GM21528 (cell line): ENCODE results near the gene GLYATL1B.
"Not testable (repeated sequence)": the region's sequence is repeated elsewhere in the genome, so short reads cannot be mapped to it uniquely, and the experiment has no call there.

ENCODE experiments used
- ATAC-seq: cut with Tn5 transposase; IDR thresholded peaks from one replicate; pipeline ENCODE4 v1.9.1; 2021; ENCODE audit warnings: mild to moderate bottlenecking, moderate library complexity; ENCODE audit not compliant: unreplicated experiment, low FRiP score

GLYATL1B gene

GRCh38 chr11:59095225-59095624, 9.1 kb downstream of the GLYATL1B start:
- ATAC-seq = peak; percentile 74

DNA sequence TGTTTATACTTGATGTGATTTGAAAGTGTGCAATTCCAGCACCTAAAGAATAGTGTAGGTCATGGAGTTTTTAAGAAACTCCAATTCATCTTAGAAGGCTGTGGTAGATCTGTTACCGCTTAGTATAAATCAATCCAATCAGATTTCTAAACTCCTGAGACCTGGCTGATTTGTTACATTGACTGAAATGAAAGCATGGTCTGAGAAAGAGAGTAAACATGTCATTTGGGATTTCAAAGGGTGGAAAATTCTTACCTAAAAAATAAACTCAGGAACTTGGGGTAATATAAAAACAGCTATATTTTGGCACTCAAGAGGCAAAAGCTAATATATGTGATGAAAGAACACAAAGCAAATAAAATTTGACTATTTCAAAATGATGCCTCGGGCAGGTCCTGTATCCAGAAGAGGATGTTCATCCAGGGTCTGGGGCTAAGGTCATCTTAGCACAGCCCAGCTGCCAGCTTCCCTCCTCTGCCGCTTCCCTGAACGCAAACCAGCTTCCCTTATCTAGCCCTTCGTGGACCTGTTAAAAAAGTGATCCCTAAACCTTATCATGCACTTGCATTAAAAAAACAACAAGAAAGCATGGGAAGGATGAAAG, 10.0 kb downstream of the GLYATL1B start:
- not testable (repeated sequence) for ATAC-seq

DNA sequence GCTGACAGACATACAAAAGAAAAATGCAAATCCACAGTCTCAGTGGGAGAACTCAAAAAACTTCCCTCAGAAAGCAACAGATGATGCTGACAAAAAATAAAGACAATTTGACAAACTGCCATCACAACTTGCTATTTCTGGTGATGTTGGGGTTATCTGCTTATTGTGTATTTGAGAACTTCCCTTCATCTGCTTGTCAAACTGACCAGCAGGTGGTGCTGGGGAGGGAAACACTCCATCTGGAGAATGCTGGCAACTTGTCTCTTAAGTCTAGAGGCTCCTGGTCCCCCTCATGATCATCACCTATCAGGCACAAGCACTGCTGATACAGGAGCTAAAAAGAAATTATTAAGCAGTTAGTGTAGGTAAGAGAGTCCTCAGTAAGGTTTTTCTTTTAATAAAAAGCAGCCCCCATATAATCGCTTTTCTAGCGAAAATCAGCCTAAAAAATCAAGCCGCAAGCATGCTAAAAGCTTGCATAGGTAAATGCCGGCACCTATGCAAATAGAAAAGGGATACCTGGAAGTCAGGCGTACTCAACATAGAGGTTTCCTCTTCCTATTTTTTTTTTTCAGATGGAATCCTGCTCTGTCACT, 11.1 kb downstream of the GLYATL1B start:
- ATAC-seq = no peak

- not testable (repeated sequence) for ATAC-seq
Measured at GRCh38 chr11:59097938-59098337, 11.8 kb downstream of the GLYATL1B start.

DNA sequence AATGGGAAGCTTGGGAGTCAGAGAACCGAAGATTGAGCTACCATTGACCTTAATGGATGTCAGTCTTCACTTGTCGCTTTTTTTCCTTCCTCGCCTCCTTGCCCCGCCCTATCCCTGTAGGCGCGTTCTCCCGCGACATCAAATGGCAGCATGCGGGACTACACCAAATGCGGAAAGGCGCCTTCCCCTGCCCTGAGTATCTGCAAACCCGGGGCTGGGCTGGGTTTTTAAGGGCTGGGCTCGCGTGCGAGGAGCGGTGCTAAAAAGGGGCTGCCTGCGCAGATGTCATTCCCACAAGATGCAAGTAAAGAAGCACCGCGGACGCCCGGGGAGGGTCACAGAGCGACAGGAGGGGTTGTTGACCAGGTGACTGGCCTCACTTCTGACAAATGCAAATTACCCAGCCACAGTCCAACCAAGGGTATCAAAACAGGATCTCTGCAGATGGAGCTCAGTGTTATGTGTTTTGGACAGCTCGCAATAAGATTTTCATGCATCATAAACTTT, 16.2 kb downstream of the GLYATL1B start:
- ATAC-seq = peak; percentile 75

GRCh38 chr11:59106363-59107336, 20.5 kb downstream of the GLYATL1B start, which contains the start of gene FAM111B:
TSS of gene FAM111B (plus strand) at chr11:59107237. CDS start at chr11:59109626, 2,389 bp downstream.
- peak; percentile 74 for ATAC-seq

GRCh38 chr11:59107721-59108120, 21.6 kb downstream of the GLYATL1B start:
- ATAC-seq = not testable (repeated sequence)

- ATAC-seq = no peak
Measured at GRCh38 chr11:59112494-59112893, 26.4 kb downstream of the GLYATL1B start.

DNA sequence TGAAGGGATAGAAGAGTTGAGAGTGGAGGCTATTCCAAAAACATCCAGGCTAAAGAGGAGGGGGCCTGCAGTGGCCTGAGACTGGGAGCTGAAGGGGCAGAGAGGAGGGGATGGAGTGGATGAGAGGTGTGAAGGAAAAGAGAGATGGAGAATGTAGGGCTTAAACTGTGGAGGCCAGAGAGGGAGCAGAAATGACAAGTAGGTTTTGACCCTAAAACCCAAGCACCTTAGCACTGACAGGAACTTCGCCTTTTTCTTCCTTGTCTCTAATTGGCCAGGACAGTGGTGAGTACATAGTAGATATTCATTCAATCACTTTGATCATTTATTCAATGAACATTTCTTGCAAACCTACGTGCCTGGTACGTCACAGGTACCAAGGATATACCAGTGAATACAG, 28.2 kb downstream of the GLYATL1B start:
- ATAC-seq = no peak

- ATAC-seq = no peak
Measured at GRCh38 chr11:59115553-59115952, 29.4 kb downstream of the GLYATL1B start.

DNA sequence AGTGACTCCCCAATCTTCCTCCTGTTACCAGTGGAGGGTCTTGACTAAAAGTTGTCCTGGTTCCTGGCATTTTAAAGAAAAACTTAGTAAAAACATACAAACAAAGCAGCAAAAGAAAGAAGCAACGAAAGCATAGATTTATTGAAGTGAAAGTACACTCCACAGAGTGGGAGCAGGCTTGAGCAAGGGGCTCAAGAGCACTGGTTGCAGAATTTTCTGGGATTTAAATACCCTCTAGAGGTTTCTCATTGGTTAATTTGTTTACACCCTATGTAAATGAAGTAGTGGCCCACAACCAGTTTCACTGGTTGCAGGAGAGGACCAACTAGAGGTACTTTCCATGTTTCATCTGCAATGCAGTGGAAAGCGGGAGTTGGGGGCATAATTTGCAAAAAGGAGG, 31.7 kb downstream of the GLYATL1B start:
- ATAC-seq = no peak

DNA sequence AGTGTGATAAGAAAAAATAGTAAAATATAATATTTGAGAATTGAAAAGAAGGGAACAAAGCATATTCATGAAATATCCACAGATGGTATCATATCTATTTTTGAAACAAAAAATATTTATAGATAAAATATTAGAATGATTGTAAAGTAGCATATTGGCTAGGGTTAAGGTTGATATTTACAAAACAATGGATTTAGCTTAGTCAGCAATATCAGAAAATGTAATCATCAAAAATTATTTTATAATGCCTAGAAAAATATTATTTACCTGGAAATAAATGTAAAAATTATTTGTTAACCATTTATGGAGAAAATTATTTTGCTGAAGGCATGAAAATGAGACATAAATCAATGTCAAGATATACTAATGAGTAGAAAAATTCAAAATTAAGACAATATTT, 33.7 kb downstream of the GLYATL1B start:
- ATAC-seq = no peak

GRCh38 chr11:59135648-59136461, 49.7 kb downstream of the GLYATL1B start:
- ATAC-seq = peak; percentile 94

- not testable (repeated sequence) for ATAC-seq
Measured at GRCh38 chr11:59136551-59136950, 50.4 kb downstream of the GLYATL1B start.

GRCh38 chr11:59137190-59137589, 51.1 kb downstream of the GLYATL1B start:
- no peak for ATAC-seq

DNA sequence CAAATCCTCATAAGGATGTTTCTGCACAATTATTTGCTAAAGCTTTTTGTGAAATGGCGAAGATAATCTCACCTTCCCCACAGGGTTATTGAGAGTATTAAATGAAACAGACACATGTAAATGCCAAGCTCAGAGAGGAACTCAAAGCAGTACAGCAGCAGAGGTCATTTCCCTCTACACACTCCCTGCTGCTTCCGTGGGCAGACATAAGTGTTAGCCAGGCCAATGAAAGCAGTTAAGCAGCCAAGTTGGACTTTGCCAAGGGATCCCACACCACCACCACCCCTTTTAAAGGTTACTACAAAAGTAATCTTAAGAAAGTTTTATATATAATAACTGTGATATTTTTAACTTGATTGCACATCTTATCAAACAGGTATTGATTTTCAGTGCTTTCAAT, 52.5 kb downstream of the GLYATL1B start:
- ATAC-seq = no peak

DNA sequence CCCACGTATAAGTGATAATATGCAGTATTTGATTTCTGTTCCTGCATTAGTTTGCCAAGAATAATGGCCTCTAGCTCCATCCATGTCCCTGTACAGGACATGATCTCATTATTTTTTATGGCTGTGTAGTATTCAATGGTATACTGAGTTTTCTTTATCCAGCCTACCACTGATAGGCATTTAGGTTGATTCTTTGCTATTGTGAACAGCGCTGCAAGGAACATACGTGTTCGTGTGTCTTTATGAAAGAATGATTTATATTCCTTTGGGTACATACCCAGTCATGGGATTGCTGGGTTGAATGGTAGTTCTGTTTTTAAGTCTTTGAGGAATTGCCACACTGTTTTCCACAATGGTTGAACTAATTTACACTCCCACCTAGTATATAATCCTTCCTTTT, 55.1 kb downstream of the GLYATL1B start:
- no peak for ATAC-seq

DNA sequence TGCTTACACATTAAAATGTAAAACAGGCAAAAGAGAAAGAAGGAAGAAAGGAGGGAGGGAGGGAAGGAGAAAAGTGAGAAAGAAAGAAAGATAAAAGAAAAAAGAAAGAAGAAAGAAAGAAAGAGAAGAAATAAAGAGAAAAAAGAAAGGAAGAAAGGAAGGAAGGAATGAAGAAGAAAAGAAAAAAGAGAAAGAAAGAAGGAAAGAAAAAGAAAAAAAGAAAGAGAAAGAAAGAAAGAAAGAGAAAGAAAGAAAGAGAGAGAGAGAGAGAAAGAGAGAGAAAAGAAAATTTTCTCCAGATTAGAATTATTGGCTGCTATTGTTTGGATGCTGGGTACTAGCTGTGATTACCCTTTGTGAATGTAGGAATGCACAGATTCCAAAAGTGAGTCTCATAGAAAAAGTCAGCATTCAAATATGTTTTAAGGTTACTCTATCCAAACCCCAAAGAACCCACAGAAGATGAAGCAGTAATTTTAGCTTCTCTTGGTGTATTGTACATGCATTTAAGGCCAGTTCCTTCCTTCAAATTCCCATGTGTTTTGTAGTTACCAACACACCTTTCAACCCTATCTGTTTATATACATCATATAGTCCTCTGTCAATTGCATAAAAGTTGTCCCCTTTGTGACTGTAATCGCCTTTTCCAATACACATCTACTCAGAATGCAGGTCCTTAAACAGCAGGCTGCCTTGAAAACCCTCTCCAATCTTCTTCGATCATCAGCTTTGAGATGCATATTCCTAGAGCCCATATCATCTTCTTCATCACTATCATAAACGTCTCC, 55.8 kb downstream of the GLYATL1B start:
- peak; percentile 3 for ATAC-seq
